ENCODE data around the gene EEIG1.

Gene EEIG1

GRCh38 chr9:127938298-127938690 is 42.5 kb downstream of the EEIG1 start:
- ChIA-PET POLR2A (interaction anchor here (0.7 kb wide), 1 partner anchor 180 kb away, joined by 3 read pairs; no protein-coding TSS in a partner anchor), CTCF (interaction anchor here (1.2 to 14.3 kb wide), 4 partner anchors 18 to 187 kb away, joined by 3 to 226 read pairs (median 80); no protein-coding TSS in a partner anchor)
- DNase-seq (ENCODE audit: low read depth, low spot score): no peak
- H3K4me3 ChIP-seq (ENCODE audit: low read depth, low read length): peak overlapping the region; percentile 68
- no peak for TF ChIP-seq CTCF (IDR thresholded peaks at IDR 0.05; ENCODE audit: insufficient read depth, low read length, missing control alignments)

DNA sequence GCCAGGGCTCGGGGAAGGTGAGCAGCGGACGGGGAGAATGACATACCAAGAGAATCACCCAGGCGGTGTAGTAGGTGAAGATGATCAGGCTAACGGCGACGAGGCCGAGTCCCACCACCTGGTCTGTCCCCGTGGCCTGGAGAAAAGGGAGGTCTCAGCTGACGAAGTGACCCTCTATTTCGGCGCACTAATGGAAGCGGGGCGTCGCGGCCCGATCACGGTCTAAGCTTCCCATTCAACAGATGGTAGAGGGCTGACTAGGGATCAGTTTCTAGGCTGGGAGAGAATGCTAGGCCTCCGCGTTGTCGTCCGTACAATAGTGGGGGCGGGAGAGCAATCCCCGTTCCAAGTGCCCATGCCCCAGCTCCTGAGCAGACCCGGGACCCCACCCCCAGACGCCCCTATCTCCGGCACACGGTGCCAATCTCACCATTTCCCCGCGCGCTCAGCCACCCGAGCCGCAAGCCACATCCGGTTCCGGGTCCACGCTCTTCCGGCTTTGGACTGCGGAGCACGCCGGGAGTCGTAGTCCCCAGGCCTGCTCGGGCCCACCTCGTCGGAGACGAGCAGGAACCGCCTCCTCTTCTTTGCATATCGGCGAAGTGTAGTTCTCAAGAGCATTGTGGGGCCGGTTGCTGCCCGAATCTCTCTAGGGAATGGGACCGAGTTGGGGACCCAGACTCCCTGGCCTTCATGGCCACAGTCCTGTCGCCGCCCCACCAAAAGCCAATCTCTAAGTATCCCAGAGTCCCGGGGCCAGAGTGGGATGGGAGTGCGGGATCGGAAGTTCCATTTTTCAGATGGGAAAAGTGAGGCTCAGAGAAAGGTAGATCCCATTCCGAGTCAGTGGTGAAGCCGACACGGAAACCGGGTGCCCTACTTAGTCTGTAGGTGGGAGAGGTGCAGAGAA is 43.1 kb downstream of the EEIG1 start, which contains the start of gene DPM2:
Gene DPM2, minus strand, starts transcription at position 467 of the 910 bp plus-strand sequence. Its CDS starts 34 bp downstream, at position 433.
- TF ChIP-seq CTCF (IDR thresholded peaks at IDR 0.05; ENCODE audit: insufficient read depth, low read length, missing control alignments): no peak

GRCh38 chr9:127937056-127937387 is 43.8 kb downstream of the EEIG1 start:
- ChIA-PET POLR2A (no interaction called here), CTCF (interaction anchor here (1.2 to 14.3 kb wide), 3 partner anchors 16 to 179 kb away, joined by 4 to 149 read pairs (median 10); no protein-coding TSS in a partner anchor)

More for the DNA sequence above, 43.1 kb downstream of the EEIG1 start, which contains the start of gene DPM2:
- CTCF ChIA-PET: interaction anchor here (1.2 to 14.3 kb wide), 4 partner anchors 17 to 188 kb away, joined by 3 to 149 read pairs (median 7); no protein-coding TSS in a partner anchor
- no peak for DNase-seq (ENCODE audit: low read depth, low spot score)
- POLR2A ChIA-PET: interaction anchor here (0.7 kb wide), 1 partner anchor 180 kb away, joined by 3 read pairs; no protein-coding TSS in a partner anchor
- peak within 1 kb of the TSS; percentile 68 for H3K4me3 ChIP-seq (ENCODE audit: low read depth, low read length)

DNA sequence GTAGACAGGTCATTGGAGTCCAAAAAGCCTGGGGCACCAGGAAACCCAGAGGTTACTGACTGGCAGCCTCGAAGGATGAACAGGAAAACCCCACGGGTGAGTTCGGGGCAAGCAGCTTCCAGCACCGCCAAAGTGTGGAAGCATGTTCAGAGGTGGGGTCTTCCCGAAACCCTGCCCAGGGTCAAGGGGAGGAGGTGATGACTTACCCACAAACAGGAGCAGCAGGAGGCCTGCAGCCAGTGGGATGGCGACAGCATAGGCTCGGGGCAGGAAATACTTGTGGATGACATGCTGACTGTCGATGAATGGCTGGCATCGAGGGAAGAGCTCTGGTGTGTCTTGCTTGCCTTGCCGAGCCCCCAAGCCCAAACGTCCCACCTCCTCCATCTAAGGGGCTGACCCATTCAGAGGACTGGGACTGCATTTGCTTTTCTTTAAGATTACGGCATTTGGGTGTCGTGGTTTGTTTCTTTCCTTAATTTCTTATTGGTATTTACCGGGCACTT is 44.4 kb downstream of the EEIG1 start:
- ChIA-PET CTCF (interaction anchor here (1.2 to 14.3 kb wide), 2 partner anchors 15 to 179 kb away, joined by 4 to 149 read pairs; no protein-coding TSS in a partner anchor), POLR2A (no interaction called here)
- TF ChIP-seq CTCF (IDR thresholded peaks at IDR 0.05; ENCODE audit: insufficient read depth, low read length, missing control alignments): no peak
- no peak for DNase-seq (ENCODE audit: low read depth, low spot score)
- peak overlapping the region; percentile 68 for H3K4me3 ChIP-seq (ENCODE audit: low read depth, low read length)

More at GRCh38 chr9:127937056-127937387, 43.8 kb downstream of the EEIG1 start:
- H3K4me3 ChIP-seq (ENCODE audit: low read depth, low read length): peak overlapping the region; percentile 68
- DNase-seq (ENCODE audit: low read depth, low spot score): no peak
- no peak for TF ChIP-seq CTCF (IDR thresholded peaks at IDR 0.05; ENCODE audit: insufficient read depth, low read length, missing control alignments)

GRCh38 chr9:127935765-127936221 is 45.0 kb downstream of the EEIG1 start:
- DNase-seq (ENCODE audit: low read depth, low spot score): no peak
- ChIA-PET POLR2A (no interaction called here), CTCF (interaction anchor here (4.4 to 14.3 kb wide), 3 partner anchors 7 to 180 kb away, joined by 23 to 149 read pairs (median 26); no protein-coding TSS in a partner anchor)
- peak overlapping the region; percentile 12; the same call in 1 of the 2 replicates for H3K4me3 ChIP-seq (ENCODE audit: low read depth, low read length)
- no peak for TF ChIP-seq CTCF (IDR thresholded peaks at IDR 0.05; ENCODE audit: insufficient read depth, low read length, missing control alignments)
